Measurements from ENCODE around the gene DDX47. TPM values are rescaled to one million over a fixed set of nuclear protein-coding genes. Genes with fewer than 3 reads are reported as not detected.

Gene DDX47
- total RNA-seq, 1 experiment from 2014 or later, result 64.8 TPM

DNA sequence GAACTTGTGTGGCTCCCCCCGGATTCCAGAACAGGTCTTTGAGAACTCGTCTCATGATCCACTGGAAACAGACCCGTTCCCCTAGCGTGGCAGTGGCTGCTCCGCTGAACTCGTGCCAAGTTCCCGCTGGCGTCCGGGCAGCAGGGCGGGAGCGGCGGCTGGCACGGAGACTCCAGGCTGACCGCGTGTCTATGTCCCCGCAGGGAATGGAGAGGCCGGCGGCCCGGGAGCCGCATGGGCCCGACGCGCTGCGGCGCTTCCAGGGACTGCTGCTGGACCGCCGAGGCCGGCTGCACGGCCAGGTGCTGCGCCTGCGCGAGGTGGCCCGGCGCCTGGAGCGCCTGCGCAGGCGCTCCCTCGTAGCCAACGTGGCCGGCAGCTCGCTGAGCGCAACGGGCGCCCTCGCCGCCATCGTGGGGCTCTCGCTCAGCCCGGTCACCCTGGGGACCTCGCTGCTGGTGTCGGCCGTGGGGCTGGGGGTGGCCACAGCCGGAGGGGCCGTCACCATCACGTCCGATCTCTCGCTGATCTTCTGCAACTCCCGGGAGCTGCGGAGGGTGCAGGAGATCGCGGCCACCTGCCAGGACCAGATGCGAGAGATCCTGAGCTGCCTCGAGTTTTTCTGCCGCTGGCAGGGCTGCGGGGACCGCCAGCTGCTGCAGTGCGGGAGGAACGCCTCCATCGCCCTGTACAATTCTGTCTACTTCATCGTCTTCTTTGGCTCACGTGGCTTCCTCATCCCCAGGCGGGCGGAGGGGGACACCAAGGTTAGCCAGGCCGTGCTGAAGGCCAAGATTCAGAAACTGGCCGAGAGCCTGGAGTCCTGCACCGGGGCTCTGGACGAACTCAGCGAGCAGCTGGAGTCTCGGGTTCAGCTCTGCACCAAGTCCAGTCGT lies 26.2 kb upstream of the DDX47 start (continued):
- TF ChIP-seq SMAD4 (CRISPR knock-in tag; IDR thresholded peaks at IDR 0.05) (peak; percentile 81; the same call in 1 of the 2 replicates), PRDM15 (CRISPR knock-in tag; IDR thresholded peaks at IDR 0.05) (peak; percentile 48; the same call in 1 of the 2 replicates), NFE2L1 (CRISPR knock-in tag; IDR thresholded peaks at IDR 0.05) (peak; percentile 76; the same call in 1 of the 2 replicates), ZNF232 (CRISPR knock-in tag; IDR thresholded peaks at IDR 0.05) (peak; percentile 94), USF2 (CRISPR knock-in tag; IDR thresholded peaks at IDR 0.05) (no peak; the same call in 1 of the 2 replicates), SP1 (CRISPR knock-in tag; conservative IDR thresholded peaks at IDR 0.05) (0 out of 2 replicates have a peak, but pooled peaks have one; percentile 36), ZNF121 (CRISPR knock-in tag; IDR thresholded peaks at IDR 0.05) (no peak; the same call in 1 of the 2 replicates), KAT7 (CRISPR knock-in tag; IDR thresholded peaks at IDR 0.05; ENCODE audit: borderline replicate concordance) (peak; percentile 98), MLX (CRISPR knock-in tag; IDR thresholded peaks at IDR 0.05) (no peak), JUN (CRISPR knock-in tag; IDR thresholded peaks at IDR 0.05) (peak; percentile 95), ZNF219 (CRISPR knock-in tag; IDR thresholded peaks at IDR 0.05; ENCODE audit: borderline replicate concordance) (peak; percentile 95), ZMAT4 (CRISPR knock-in tag; IDR thresholded peaks at IDR 0.05) (no peak), ZNF416 (CRISPR knock-in tag; IDR thresholded peaks at IDR 0.05) (no peak), ZNF512 (CRISPR knock-in tag; IDR thresholded peaks at IDR 0.05; ENCODE audit: borderline replicate concordance) (no peak), ZNF532 (CRISPR knock-in tag; IDR thresholded peaks at IDR 0.05; ENCODE audit: borderline replicate concordance) (0 out of 2 replicates have a peak, but pooled peaks have one; percentile 23), TCF7 (CRISPR knock-in tag; IDR thresholded peaks at IDR 0.05; ENCODE audit: low read depth) (peak; percentile 93), ZNF396 (CRISPR knock-in tag; IDR thresholded peaks at IDR 0.05; ENCODE audit: borderline replicate concordance) (no peak), ZNF425 (CRISPR knock-in tag; conservative IDR thresholded peaks at IDR 0.05) (no peak), CREB1 (CRISPR knock-in tag; IDR thresholded peaks at IDR 0.05) (0 out of 2 replicates have a peak, but pooled peaks have one; percentile 60), FOXK1 (CRISPR knock-in tag; IDR thresholded peaks at IDR 0.05) (peak; percentile 79; the same call in 1 of the 2 replicates)
- TF ChIP-seq, protein P1, sequence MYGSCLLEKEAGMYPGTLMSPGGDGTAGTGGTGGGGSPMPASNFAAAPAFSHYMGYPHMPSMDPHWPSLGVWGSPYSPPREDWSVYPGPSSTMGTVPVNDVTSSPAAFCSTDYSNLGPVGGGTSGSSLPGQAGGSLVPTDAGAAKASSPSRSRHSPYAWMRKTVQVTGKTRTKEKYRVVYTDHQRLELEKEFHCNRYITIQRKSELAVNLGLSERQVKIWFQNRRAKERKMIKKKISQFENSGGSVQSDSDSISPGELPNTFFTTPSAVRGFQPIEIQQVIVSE (CRISPR knock-in tag; IDR thresholded peaks at IDR 0.05; ENCODE audit: borderline replicate concordance), result no peak

Data from WTC11 (cell line).